GM12875 (cell line): Measurements from ENCODE around the gene ADGRB3.

Source experiments
- H3K4me3 ChIP-seq: one replicate; pipeline ENCODE4 v1.5.1; 2011; ENCODE audit warnings: low read depth, low read length, control low read depth
- CTCF ChIP-seq: IDR thresholded peaks from 2 replicates; pipeline ENCODE4 v1.5.1; 2011; ENCODE audit warnings: low read depth, mild to moderate bottlenecking, control low read depth, inconsistent platforms, low read length, moderate library complexity, borderline replicate concordance; ENCODE audit not compliant: insufficient read depth

Gene ADGRB3

GRCh38 chr6:69340196-69340595, 705.1 kb downstream of the ADGRB3 start:
- H3K4me3 ChIP-seq: no peak overlapping the region
- no peak for TF ChIP-seq CTCF

- H3K4me3 ChIP-seq: no peak overlapping the region
- TF ChIP-seq CTCF: no peak
These were observed 708.8 kb downstream of the ADGRB3 start for GRCh38 chr6:69343851-69344250.

- no peak for TF ChIP-seq CTCF
- H3K4me3 ChIP-seq: no peak overlapping the region
These were observed 714.7 kb downstream of the ADGRB3 start for GRCh38 chr6:69349771-69350170.

GRCh38 chr6:69362209-69362608, 727.1 kb downstream of the ADGRB3 start:
- no peak for TF ChIP-seq CTCF
- H3K4me3 ChIP-seq: no peak overlapping the region

GRCh38 chr6:69366831-69367230, 731.7 kb downstream of the ADGRB3 start:
- no peak for TF ChIP-seq CTCF

GRCh38 chr6:69368613-69369012, 733.5 kb downstream of the ADGRB3 start:
- no peak for TF ChIP-seq CTCF
- H3K4me3 ChIP-seq: no peak overlapping the region

More at GRCh38 chr6:69366831-69367230, 731.7 kb downstream of the ADGRB3 start:
- no peak overlapping the region for H3K4me3 ChIP-seq

GRCh38 chr6:69370763-69371162, 735.7 kb downstream of the ADGRB3 start:
- no peak for TF ChIP-seq CTCF
- H3K4me3 ChIP-seq: no peak overlapping the region
